HEK293 (cell line): ENCODE measurements around the gene UGT1A4.

Experiments used
- CTCF ChIA-PET: fragments of 350-600 bp; formaldehyde crosslinking; extraction: SDS; loops from one replicate; lab custom pipeline; 2021; ENCODE audit warnings: antibody characterized with exemption; lab: Yijun Ruan, JAX
- POLR2A ChIA-PET: fragments of 300-600 bp; formaldehyde crosslinking; extraction: SDS; loops from one replicate; lab custom pipeline; 2020; ENCODE audit warnings: antibody characterized with exemption, inconsistent platforms; lab: Yijun Ruan, JAX
- H3K27ac ChIP-seq: fragments of 200-500 bp; sonication (Bioruptor generic); 2 replicates; pipeline ENCODE4 v1.5.1; 2014; ENCODE audit warnings: low read depth, low read length, control low read depth, inconsistent platforms; ENCODE audit errors: extremely low read depth
- H3K36me3 ChIP-seq, 2 experiments: fragments of 200-500 bp in 1 of 2; sonication (Bioruptor generic) in 1 of 2; 1 replicate in 1 of 2; 2 replicates in 1 of 2; pipeline ENCODE4 v1.5.1; 2014 to 2017; ENCODE audit warnings: inconsistent platforms in 2 of 2, low read length in 2 of 2; ENCODE audit not compliant: control insufficient read depth in 2 of 2, insufficient read depth in 1 of 2
- H3K4me1 ChIP-seq: fragments of 200-500 bp; sonication (Bioruptor generic); 2 replicates; pipeline ENCODE4 v1.5.1; 2014; ENCODE audit warnings: mild to moderate bottlenecking, low read length, inconsistent platforms; ENCODE audit not compliant: control insufficient read depth, insufficient read depth
- H3K4me3 ChIP-seq: 2 replicates; pipeline ENCODE4 v1.5.1; 2011; ENCODE audit warnings: low read depth, mild to moderate bottlenecking, control low read depth, low read length, moderate library complexity
- H3K9me3 ChIP-seq: fragments of 200-500 bp; sonication (Bioruptor generic); 2 replicates; pipeline ENCODE4 v1.5.1; 2014; ENCODE audit warnings: low read depth, low read length, inconsistent platforms; ENCODE audit not compliant: control insufficient read depth, insufficient read depth
- ATF2 ChIP-seq: fragments of 450-650 bp; formaldehyde crosslinking; IDR thresholded peaks from 2 replicates; pipeline ENCODE4 v1.5.1; 2016; ENCODE audit warnings: missing biosample characterization, missing genetic modification characterization, low read depth
- FEZF1 ChIP-seq: fragments of 450-650 bp; formaldehyde crosslinking; IDR thresholded peaks from 2 replicates; pipeline ENCODE4 v1.5.1; 2016; ENCODE audit warnings: missing biosample characterization, missing genetic modification characterization
- HOXD13 ChIP-seq: sonication (generic); formaldehyde crosslinking; IDR thresholded peaks from 2 replicates; pipeline ENCODE4 v1.8.0; 2022; ENCODE audit warnings: missing genetic modification reagents, borderline replicate concordance
- PATZ1 ChIP-seq: fragments of 450-650 bp; formaldehyde crosslinking; IDR thresholded peaks from 2 replicates; pipeline ENCODE4 v1.5.1; 2016; ENCODE audit warnings: missing biosample characterization, missing genetic modification characterization
- PRDM2 ChIP-seq: fragments of 450-650 bp; formaldehyde crosslinking; IDR thresholded peaks from 2 replicates; pipeline ENCODE4 v1.5.1; 2016; ENCODE audit warnings: missing biosample characterization, missing genetic modification characterization, borderline replicate concordance
- SCRT2 ChIP-seq: fragments of 450-650 bp; formaldehyde crosslinking; IDR thresholded peaks from 2 replicates; pipeline ENCODE4 v1.5.1; 2016; ENCODE audit warnings: missing biosample characterization, missing genetic modification characterization
- ZBTB44 ChIP-seq: fragments of 450-650 bp; IDR thresholded peaks from 2 replicates; pipeline ENCODE4 v1.5.1; 2018; ENCODE audit warnings: missing biosample characterization, mild to moderate bottlenecking, missing genetic modification characterization
- ZIC2 ChIP-seq: fragments of 450-650 bp; formaldehyde crosslinking; IDR thresholded peaks from 2 replicates; pipeline ENCODE4 v1.5.1; 2016; ENCODE audit warnings: missing biosample characterization, missing genetic modification characterization
- ZNF112 ChIP-seq: fragments of 450-650 bp; formaldehyde crosslinking; IDR thresholded peaks from 2 replicates; pipeline ENCODE4 v1.5.0; 2017; ENCODE audit warnings: missing biosample characterization, missing genetic modification characterization
- ZNF148 ChIP-seq: fragments of 450-650 bp; formaldehyde crosslinking; IDR thresholded peaks from 2 replicates; pipeline ENCODE4 v1.5.0; 2017; ENCODE audit warnings: missing biosample characterization, missing genetic modification characterization, borderline replicate concordance
- ZNF174 ChIP-seq: fragments of 450-650 bp; formaldehyde crosslinking; IDR thresholded peaks from 2 replicates; pipeline ENCODE4 v1.5.0; 2017; ENCODE audit warnings: missing biosample characterization, mild to moderate bottlenecking, missing genetic modification characterization
- ZNF2 ChIP-seq: fragments of 450-650 bp; formaldehyde crosslinking; IDR thresholded peaks from 2 replicates; pipeline ENCODE4 v1.5.1; 2016; ENCODE audit warnings: missing biosample characterization, missing genetic modification characterization
- ZNF341 ChIP-seq: fragments of 450-650 bp; formaldehyde crosslinking; IDR thresholded peaks from 2 replicates; pipeline ENCODE4; 2016; ENCODE audit warnings: low read depth, missing biosample characterization, missing genetic modification characterization
- ZNF473 ChIP-seq: fragments of 450-650 bp; formaldehyde crosslinking; IDR thresholded peaks from 2 replicates; pipeline ENCODE4 v1.5.1; 2017; ENCODE audit warnings: missing biosample characterization, missing genetic modification characterization
- ZNF521 ChIP-seq: fragments of 450-650 bp; formaldehyde crosslinking; IDR thresholded peaks from 2 replicates; pipeline ENCODE4 v1.5.1; 2017; ENCODE audit warnings: missing biosample characterization, mild to moderate bottlenecking, missing genetic modification characterization
- ZNF549 ChIP-seq: fragments of 450-650 bp; IDR thresholded peaks from 2 replicates; pipeline ENCODE4 v1.5.1; 2018; ENCODE audit warnings: missing biosample characterization, missing genetic modification characterization, mild to moderate bottlenecking, inconsistent platforms, moderate library complexity
- ZNF580 ChIP-seq: fragments of 450-650 bp; formaldehyde crosslinking; IDR thresholded peaks from 2 replicates; pipeline ENCODE4 v1.5.1; 2016; ENCODE audit warnings: missing biosample characterization, missing genetic modification characterization
- ZNF623 ChIP-seq: fragments of 450-650 bp; formaldehyde crosslinking; IDR thresholded peaks from 2 replicates; pipeline ENCODE4 v1.5.1; 2016; ENCODE audit warnings: missing biosample characterization, missing genetic modification characterization
- ZNF707 ChIP-seq: fragments of 450-650 bp; formaldehyde crosslinking; IDR thresholded peaks from 2 replicates; pipeline ENCODE4 v1.5.1; 2016; ENCODE audit warnings: missing biosample characterization, missing genetic modification characterization
- ZNF830 ChIP-seq: fragments of 450-650 bp; IDR thresholded peaks from 2 replicates; pipeline ENCODE4 v1.5.0; 2018; ENCODE audit warnings: missing biosample characterization, missing genetic modification characterization, low read depth, mild to moderate bottlenecking, moderate library complexity

The UGT1A4 gene

GRCh38 chr2:233791151-233791882, 72.8 kb downstream of the UGT1A4 start (continued):
- TF ChIP-seq ZBTB44 (tag by site-specific recombination) (no peak), ZNF623 (tag by site-specific recombination) (no peak), ZNF580 (tag by site-specific recombination) (no peak), PRDM2 (no peak), ZNF341 (no peak)

- Histone ChIP-seq H3K36me3 (no peaks in the 10 kb centered on the region), H3K4me1 (no peaks in the 10 kb centered on the region), H3K4me3 (no peak overlapping the region), H3K9me3 (no peaks in the 10 kb centered on the region), H3K27ac (no peak overlapping the region)
- ChIA-PET CTCF (no interaction called here), POLR2A (no interaction called here)
- TF ChIP-seq ZNF148 (tag by site-specific recombination) (no peak), ZNF521 (tag by site-specific recombination) (no peak), ZNF830 (tag by site-specific recombination) (no peak), ZNF112 (tag by site-specific recombination) (no peak), ZIC2 (tag by site-specific recombination) (no peak), ZNF2 (tag by site-specific recombination) (no peak), HOXD13 (CRISPR knock-in tag) (no peak), FEZF1 (tag by site-specific recombination) (no peak), ZNF174 (tag by site-specific recombination) (no peak), ZNF549 (no peak), ZNF707 (tag by site-specific recombination) (no peak), ZNF473 (tag by site-specific recombination) (no peak), ZBTB44 (tag by site-specific recombination) (no peak), PATZ1 (no peak), SCRT2 (tag by site-specific recombination) (no peak), ATF2 (tag by site-specific recombination) (no peak)
These were observed 73.4 kb downstream of the UGT1A4 start for GRCh38 chr2:233791883-233792329.
